GM12891 (cell line): ENCODE results near the gene PDGFC.

Source experiments
- DNase-seq: peaks from one replicate; pipeline ENCODE4 v3.0.0; 2011; ENCODE audit warnings: low spot score; ENCODE audit not compliant: insufficient read length
- FAIRE-seq: peaks from 2 replicates; lab custom pipeline; 2011; peaks lifted over from hg19 to GRCh38; lab: Jason Lieb, UNC
- PAX5 ChIP-seq: IDR thresholded peaks from 2 replicates; pipeline ENCODE4 v1.6.1; 2011; ENCODE audit warnings: low read length, moderate library complexity, mild to moderate bottlenecking; ENCODE audit not compliant: insufficient read depth, severe bottlenecking
- POLR2A ChIP-seq: IDR thresholded peaks from 2 replicates; pipeline ENCODE4 v1.6.1; 2011; ENCODE audit warnings: low read depth, low read length, control low read depth
- POLR2AphosphoS5 ChIP-seq: IDR thresholded peaks from 2 replicates; pipeline ENCODE4 v1.6.1; 2011; ENCODE audit warnings: low read depth, low read length, control low read depth
- POU2F2 ChIP-seq: IDR thresholded peaks from 2 replicates; pipeline ENCODE4 v1.6.1; 2011; ENCODE audit warnings: low read depth, mild to moderate bottlenecking, control low read depth, low read length, moderate library complexity
- SPI1 ChIP-seq: IDR thresholded peaks from 2 replicates; pipeline ENCODE4 v1.6.1; 2011; ENCODE audit warnings: low read depth, low read length, control low read depth
- TAF1 ChIP-seq: IDR thresholded peaks from 2 replicates; pipeline ENCODE4 v1.6.1; 2011; ENCODE audit warnings: low read depth, low read length, control low read depth

Gene PDGFC

DNA sequence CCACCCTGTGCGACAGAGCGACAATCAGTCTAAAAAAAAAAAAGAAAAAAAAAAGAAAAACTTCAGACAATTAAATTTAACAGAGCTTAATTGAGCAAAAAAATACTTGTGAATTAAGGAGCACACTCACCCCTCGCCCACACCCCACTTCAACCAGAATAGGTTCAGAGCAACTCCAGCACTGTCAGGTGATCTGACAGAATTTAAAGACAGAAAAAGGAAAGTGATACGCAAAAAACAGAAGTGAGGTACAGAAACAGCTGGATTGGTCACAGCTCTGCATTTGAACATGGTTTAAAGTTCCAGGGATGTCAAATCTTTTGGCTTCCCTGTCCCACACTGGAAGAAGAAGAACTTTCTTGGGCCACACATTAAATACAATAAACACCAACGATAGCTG lies 174.4 kb downstream of the PDGFC start:
- TF ChIP-seq SPI1 (no peak), POLR2A (no peak), PAX5 (no peak), TAF1 (no peak), POU2F2 (no peak)
- FAIRE-seq (no peak), DNase-seq (no peak)

DNA sequence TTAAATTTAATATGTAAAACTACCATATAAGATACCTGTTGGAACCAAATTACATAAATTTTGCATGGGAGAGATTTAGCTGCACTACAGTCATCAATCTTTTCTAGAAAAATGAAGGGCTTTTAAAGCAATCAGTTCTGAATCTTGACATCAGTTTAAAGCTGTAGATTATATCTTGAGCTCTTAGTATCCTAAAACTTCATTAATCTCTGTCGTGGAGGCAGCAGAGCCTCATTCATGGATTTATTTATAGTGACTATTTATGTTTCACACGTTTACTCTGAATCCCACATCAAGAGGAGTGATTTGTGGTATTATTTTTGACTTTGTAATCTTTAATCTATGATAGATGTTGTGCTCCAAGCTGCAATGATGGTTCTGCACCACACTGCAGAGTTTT lies 175.9 kb downstream of the PDGFC start:
- TF ChIP-seq POU2F2 (no peak), PAX5 (no peak), POLR2AphosphoS5 (no peak), SPI1 (no peak), TAF1 (no peak), POLR2A (no peak)
- DNase-seq, result no peak
- FAIRE-seq, result no peak

DNA sequence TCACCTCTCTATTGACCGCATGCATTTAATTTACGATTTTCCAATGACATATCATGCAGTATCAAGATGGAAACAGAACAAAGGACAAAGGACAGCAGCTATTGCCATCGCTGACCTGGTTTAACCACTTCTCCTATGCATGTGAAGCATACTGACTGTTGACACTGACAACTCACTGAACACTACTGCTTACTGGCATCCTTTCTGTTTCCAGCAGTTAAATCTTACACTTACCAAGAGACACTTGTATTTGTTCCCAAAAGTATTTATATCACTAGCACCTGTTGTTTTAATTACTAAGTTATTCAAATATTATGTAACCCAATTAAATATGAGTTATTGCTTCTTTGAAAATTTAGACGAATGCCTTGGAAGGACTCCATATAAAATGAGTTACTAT lies 176.7 kb downstream of the PDGFC start:
- DNase-seq (no peak), FAIRE-seq (no peak)
- TF ChIP-seq TAF1, result no peak
- no peak for TF ChIP-seq POLR2AphosphoS5
- TF ChIP-seq POU2F2, result no peak
- TF ChIP-seq SPI1, result no peak
- no peak for TF ChIP-seq PAX5
- TF ChIP-seq POLR2A, result no peak

DNA sequence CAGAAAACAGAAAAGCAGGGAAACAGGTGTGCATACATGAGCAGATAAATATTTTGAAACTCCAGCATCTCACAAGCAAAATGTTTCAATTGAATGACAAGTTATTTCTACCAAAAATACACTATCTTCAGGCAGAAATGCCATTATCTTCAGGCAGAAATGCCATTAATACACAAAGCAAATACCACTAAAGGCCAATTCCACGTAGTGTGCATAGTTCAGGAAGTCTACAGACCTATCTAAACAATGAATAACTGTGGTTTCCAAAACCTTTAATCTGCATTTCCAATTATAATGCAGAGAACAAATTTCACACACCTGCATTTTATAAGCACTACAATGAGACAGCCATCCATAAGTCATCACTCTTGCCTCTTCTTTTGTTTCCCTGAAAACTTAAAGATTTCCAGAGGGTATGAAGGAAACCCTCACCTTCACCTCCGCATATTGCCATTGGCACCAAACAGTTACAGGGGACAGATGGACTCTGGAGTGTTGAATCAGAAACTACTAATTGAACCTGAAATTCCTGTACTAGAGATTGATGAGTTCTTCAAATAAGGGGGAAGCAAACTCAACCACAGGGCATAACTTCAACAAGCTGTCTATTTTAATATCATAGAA lies 179.0 kb downstream of the PDGFC start:
- TF ChIP-seq POLR2AphosphoS5 (no peak), POLR2A (no peak), TAF1 (no peak), SPI1 (no peak), PAX5 (no peak), POU2F2 (no peak)
- no peak for FAIRE-seq
- DNase-seq, result no peak

DNA sequence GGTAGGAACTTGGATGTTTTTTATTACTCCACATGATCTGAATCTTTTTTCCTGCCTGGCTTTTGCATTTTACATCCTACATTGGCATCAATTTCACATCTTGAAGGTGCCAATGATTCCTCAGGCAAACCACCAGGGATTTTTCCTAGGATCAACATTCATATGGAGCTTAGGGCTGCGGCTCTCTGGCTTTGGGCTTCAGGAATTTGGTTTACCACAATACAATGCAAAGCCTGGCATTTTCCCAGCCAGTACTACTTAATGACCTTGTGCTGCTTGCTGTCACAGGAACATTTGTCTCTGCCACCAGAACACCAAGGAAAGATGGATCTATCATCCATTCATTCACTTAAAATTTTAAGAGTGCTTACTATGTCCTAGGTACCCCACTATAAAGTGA lies 180.7 kb downstream of the PDGFC start:
- FAIRE-seq, result no peak
- DNase-seq, result no peak
- TF ChIP-seq SPI1, result no peak
- no peak for TF ChIP-seq POLR2A
- TF ChIP-seq TAF1, result no peak
- TF ChIP-seq POU2F2, result no peak
- TF ChIP-seq PAX5, result no peak
- TF ChIP-seq POLR2AphosphoS5, result no peak

DNA sequence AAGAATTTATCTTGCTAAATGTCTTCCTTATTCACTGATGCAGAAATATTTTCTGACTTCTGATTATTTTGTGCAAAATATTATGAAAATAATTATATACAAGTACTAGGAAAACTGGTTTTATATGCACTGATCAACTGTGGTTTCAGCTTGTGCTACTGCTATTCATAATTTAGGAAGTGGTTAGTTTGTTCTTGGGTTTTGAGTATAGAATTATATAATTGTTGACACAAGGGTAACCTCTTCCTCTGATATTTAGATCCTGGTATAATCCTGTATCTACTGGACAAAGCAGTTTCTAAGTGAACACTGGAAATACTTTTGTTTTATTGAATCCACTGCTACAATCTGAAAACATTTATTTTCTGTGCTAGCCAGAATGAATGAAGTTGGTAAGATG lies 182.8 kb downstream of the PDGFC start:
- no peak for DNase-seq
- no peak for FAIRE-seq
- TF ChIP-seq TAF1, result no peak
- TF ChIP-seq SPI1, result no peak
- TF ChIP-seq PAX5, result no peak
- no peak for TF ChIP-seq POLR2AphosphoS5
- TF ChIP-seq POU2F2, result no peak
- no peak for TF ChIP-seq POLR2A

DNA sequence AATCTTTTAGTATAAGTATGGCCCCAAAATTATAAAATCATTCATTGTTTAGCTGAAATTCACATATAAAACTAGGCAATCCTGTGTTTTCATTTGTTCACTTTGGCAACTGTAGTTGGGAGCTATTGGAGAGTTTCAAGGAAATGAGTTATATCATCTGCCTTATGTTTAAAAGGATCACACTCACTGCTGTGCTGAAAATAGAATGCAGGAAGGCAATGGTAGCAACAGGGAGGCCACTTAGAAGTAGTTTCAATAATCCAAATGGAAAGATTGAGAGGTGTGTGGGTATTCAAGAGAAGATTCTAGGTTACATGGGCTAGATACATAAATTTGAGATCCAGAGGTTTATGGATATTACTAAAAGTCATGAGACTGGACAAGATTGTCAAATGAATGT lies 184.9 kb downstream of the PDGFC start:
- no peak for FAIRE-seq
- TF ChIP-seq POU2F2 (no peak), PAX5 (no peak), SPI1 (no peak), POLR2AphosphoS5 (no peak)
- no peak for DNase-seq

DNA sequence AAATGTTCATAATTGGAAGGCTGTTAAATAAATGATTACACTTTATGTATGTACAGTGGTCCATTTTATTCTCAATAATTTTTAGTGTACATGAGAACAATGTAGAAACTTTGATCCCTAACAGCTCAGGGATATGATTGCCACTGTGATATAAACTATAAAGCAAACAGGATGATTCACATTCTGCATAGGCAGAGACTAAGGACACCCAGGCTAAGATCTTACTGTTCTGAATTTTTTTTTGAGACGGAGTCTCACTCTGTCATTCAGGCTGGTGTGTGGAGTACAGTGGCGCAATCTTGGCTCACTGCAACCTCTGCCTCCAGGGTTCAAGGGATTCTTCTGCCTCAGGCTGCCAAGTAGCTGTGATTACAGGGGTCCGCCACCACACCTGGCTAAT lies 186.6 kb downstream of the PDGFC start:
- TF ChIP-seq TAF1 (no peak), PAX5 (no peak)
- FAIRE-seq (no peak), DNase-seq (no peak)

DNA sequence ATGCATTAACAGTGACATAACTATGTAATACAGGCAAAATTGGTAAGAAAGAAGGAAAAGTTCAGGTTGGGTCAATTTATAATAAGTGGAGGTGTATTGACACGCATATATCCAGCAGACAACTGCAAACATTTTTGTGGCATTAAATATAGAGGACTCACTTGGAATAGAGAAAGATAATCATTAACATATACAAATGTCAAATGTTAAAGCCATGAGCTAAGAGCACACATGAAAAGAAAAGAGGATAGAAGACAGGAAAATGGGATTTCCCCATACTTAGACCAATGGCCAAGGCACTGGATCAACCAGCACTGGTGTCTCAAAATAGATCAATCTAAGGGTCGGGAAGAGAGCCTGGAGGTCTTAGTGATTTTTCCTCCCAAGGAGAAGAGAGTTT lies 187.6 kb downstream of the PDGFC start:
- DNase-seq (no peak), FAIRE-seq (no peak)
- no peak for TF ChIP-seq TAF1
- no peak for TF ChIP-seq PAX5
- no peak for TF ChIP-seq SPI1
- TF ChIP-seq POU2F2, result no peak
- no peak for TF ChIP-seq POLR2A
- TF ChIP-seq POLR2AphosphoS5, result no peak

DNA sequence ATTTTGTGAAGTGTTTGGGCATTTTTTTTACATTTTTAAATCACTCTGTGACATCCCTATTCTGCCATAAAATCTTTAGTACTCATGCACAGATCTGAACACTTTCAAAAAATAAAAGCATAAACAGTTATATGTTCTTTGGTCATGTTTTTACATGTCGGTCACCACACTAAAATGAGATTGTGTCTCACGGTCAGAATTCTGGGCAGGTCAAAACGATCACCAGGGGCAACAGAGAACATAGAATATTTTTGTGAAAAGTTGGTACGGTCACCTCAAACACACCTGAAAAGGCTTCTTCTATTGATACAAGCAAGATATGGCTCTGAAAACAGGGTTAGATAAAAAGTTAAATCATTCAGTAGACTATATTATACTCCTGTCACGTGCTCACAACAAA lies 189.1 kb downstream of the PDGFC start:
- no peak for TF ChIP-seq SPI1
- TF ChIP-seq PAX5, result no peak
- no peak for FAIRE-seq
- no peak for DNase-seq

DNA sequence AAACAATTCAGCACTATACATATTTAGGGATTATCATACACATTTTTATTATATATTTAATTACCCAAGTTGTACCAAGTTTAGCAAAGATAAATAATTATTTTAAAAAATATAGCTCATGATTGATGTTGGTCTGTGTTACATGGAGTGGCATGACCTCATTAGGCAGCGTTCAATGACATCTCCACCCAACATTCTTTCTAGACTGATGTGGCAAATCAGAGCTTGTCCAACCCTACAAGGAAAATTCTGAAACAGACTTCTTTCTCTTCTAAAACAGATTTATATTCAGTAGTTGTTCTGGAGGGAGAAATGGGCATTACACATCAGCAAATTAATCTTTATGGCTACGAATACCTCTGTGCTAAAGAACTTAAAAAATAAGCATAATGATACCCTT lies 189.7 kb downstream of the PDGFC start:
- no peak for FAIRE-seq
- TF ChIP-seq TAF1 (no peak), POLR2A (no peak), POU2F2 (no peak), PAX5 (no peak), SPI1 (no peak), POLR2AphosphoS5 (no peak)
- DNase-seq, result no peak
